CD4-positive, alpha-beta T cell (primary cell): ENCODE measurements around the gene PRKACG. TPM values are rescaled to one million over a fixed set of nuclear protein-coding genes. Genes with fewer than 3 reads are reported as not detected.

Experiments
- ATAC-seq: fragments of 200-7000 bp; cut with Tn5 transposase; one replicate; pipeline ENCODE4 v1.10.0; 2022; ENCODE audit warnings: mild to moderate bottlenecking; ENCODE audit not compliant: poor library complexity
- CTCF ChIA-PET: fragments of 350-600 bp; sonication (Branson Sonifier 250); formaldehyde crosslinking; loops from one replicate; lab custom pipeline; 2021; ENCODE audit warnings: antibody characterized with exemption, inconsistent platforms; lab: Charles Lee
- POLR2A ChIA-PET: fragments of 350-600 bp; sonication (Branson Sonifier 250); formaldehyde crosslinking; loops from one replicate; lab custom pipeline; 2021; ENCODE audit warnings: antibody characterized with exemption, inconsistent platforms; lab: Charles Lee
- DNase-seq, 14 experiments: peaks; one replicate each; pipeline ENCODE4 v3.0.0-alpha.2; 2013 to 2020; ENCODE audit warnings: mixed read lengths in 2 of 14
- H3K27ac ChIP-seq, 2 donors: one replicate each; pipeline versions ENCODE4 v1.5.1 to v1.7.0; 2013; ENCODE audit warnings: low read length in 2 of 2, low read depth in 1 of 2, mild to moderate bottlenecking in 1 of 2
- H3K27me3 ChIP-seq, 2 experiments: 1 replicate in 1 of 2; 2 replicates in 1 of 2; pipeline versions ENCODE4 v1.6.1 to v1.7.0; 2013; ENCODE audit warnings: low read length in 2 of 2, control low read depth in 1 of 2, mild to moderate bottlenecking in 1 of 2, moderate library complexity in 1 of 2; ENCODE audit not compliant: insufficient read depth in 2 of 2, control insufficient read depth in 1 of 2
- H3K36me3 ChIP-seq: one replicate; pipeline ENCODE4 v1.6.1; 2013; ENCODE audit warnings: low read length, control low read depth; ENCODE audit not compliant: insufficient read depth
- H3K4me1 ChIP-seq: one replicate; pipeline ENCODE4 v1.6.1; 2013; ENCODE audit warnings: low read length, control low read depth; ENCODE audit not compliant: insufficient read depth
- H3K4me3 ChIP-seq: one replicate; pipeline ENCODE4 v1.5.1; 2013; ENCODE audit warnings: mild to moderate bottlenecking, low read length, moderate library complexity
- H3K9me3 ChIP-seq, 2 experiments: 1 replicate in 1 of 2; 2 replicates in 1 of 2; pipeline versions ENCODE4 v1.6.1 to v1.7.0; 2013; ENCODE audit warnings: low read length in 2 of 2, mild to moderate bottlenecking in 2 of 2, control low read depth in 1 of 2, moderate library complexity in 1 of 2; ENCODE audit not compliant: control insufficient read depth in 1 of 2, insufficient read depth in 1 of 2
- H3K27ac Mint-ChIP-seq: one replicate; pipeline ENCODE4 v1.8.0; 2020; ENCODE audit warnings: mixed read lengths
- H3K27me3 Mint-ChIP-seq: one replicate; pipeline ENCODE4 v1.8.0; 2021; ENCODE audit warnings: mixed read lengths
- H3K36me3 Mint-ChIP-seq: one replicate; pipeline ENCODE4 v1.8.0; 2021; ENCODE audit warnings: low read depth, mixed read lengths
- H3K4me1 Mint-ChIP-seq: one replicate; pipeline ENCODE4 v1.8.0; 2021; ENCODE audit warnings: low read depth, mixed read lengths
- H3K4me3 Mint-ChIP-seq: one replicate; pipeline ENCODE4 v1.8.0; 2020; ENCODE audit warnings: mild to moderate bottlenecking, mixed read lengths
- H3K9me3 Mint-ChIP-seq: one replicate; pipeline ENCODE4 v1.8.0; 2020; ENCODE audit warnings: mixed read lengths
- CTCF ChIP-seq: fragments of 200-600 bp; IDR thresholded peaks from one replicate; pipeline ENCODE4 v1.8.0; 2022; ENCODE audit warnings: antibody characterized with exemption, mild to moderate bottlenecking
- intact Hi-C, 2 experiments: fragments of 100-400 bp; cut with DNase I in 1 of 2; cut with micrococcal nuclease in 1 of 2; formaldehyde crosslinking; loops; one replicate each; pipeline versions ENCODE4 v1.15.1 to v1.9.0; 2023 to 2025; cut with DNase I, micrococcal nuclease
- total RNA-seq, 174 experiments: library from RNA in 2 of 174; stranded (reverse) in 2 of 174; gene quantifications; one replicate each; pipeline ENCODE4 v1.2.3 and lab custom pipeline; 2021 to 2026

Gene PRKACG
- total RNA-seq, 2 experiments from 2014 or later, result not detected

GRCh38 chr9:68964765-68965164, 49.1 kb downstream of the PRKACG start:
- no peaks in the 10 kb centered on the region for H3K27me3 Mint-ChIP-seq
- no peak for DNase-seq
- intact Hi-C loops, result no loop called here
- no peak overlapping the region for H3K27ac ChIP-seq
- no peaks in the 10 kb centered on the region for H3K4me1 Mint-ChIP-seq
- no peaks in the 10 kb centered on the region for H3K4me1 ChIP-seq
- H3K36me3 Mint-ChIP-seq, result no peaks in the 10 kb centered on the region
- H3K27me3 ChIP-seq, result no peaks in the 10 kb centered on the region
- POLR2A ChIA-PET, result no interaction called here
- H3K36me3 ChIP-seq, result no peaks in the 10 kb centered on the region
- H3K4me3 Mint-ChIP-seq, result no peak overlapping the region
- no peak overlapping the region for H3K4me3 ChIP-seq
- CTCF ChIA-PET, result interaction anchor here (1.3 kb wide), 1 partner anchor 10 kb away, joined by 3 read pairs; no protein-coding TSS in a partner anchor
- no peak for ATAC-seq
- H3K27ac Mint-ChIP-seq, result no peak overlapping the region
- H3K9me3 Mint-ChIP-seq, result no peaks in the 10 kb centered on the region
- no peaks in the 10 kb centered on the region for H3K9me3 ChIP-seq
- TF ChIP-seq CTCF, result no peak

GRCh38 chr9:68964102-68964541, 49.8 kb downstream of the PRKACG start:
- ATAC-seq, result no peak

DNA sequence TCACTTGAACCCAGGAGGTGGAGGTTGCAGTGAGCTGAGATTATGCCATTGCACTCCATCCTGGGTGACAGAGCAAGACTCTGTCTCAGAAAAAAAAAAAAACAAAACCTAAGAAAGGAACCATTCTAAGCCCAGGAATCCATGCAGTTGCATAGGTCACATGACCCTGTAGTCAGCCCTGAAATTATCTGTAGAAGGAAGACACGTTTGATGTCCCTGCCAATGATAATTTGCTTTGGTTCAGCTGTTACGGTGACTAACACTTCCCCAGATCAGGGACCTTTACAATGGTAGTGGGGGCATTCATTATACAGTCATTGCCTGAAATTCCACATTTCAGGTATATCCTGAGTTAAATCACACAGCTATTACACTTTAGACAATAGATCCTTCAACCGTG, 50.5 kb downstream of the PRKACG start:
- Mint-ChIP-seq H3K36me3 (no peaks in the 10 kb centered on the region), H3K4me1 (no peaks in the 10 kb centered on the region), H3K4me3 (no peak overlapping the region), H3K27ac (no peak overlapping the region), H3K27me3 (no peaks in the 10 kb centered on the region), H3K9me3 (no peaks in the 10 kb centered on the region)
- Histone ChIP-seq H3K9me3 (no peaks in the 10 kb centered on the region), H3K36me3 (no peaks in the 10 kb centered on the region), H3K4me3 (no peak overlapping the region), H3K27me3 (no peaks in the 10 kb centered on the region), H3K4me1 (no peaks in the 10 kb centered on the region), H3K27ac (no peak overlapping the region)
- intact Hi-C loops, result no loop called here
- TF ChIP-seq CTCF, result no peak
- DNase-seq, result no peak
- ATAC-seq, result no peak
- CTCF ChIA-PET, result no interaction called here
- POLR2A ChIA-PET, result no interaction called here

More at GRCh38 chr9:68964102-68964541, 49.8 kb downstream of the PRKACG start:
- no peaks in the 10 kb centered on the region for H3K9me3 Mint-ChIP-seq
- H3K4me3 ChIP-seq, result no peak overlapping the region
- no peak overlapping the region for H3K27ac Mint-ChIP-seq
- no peak for DNase-seq
- H3K4me1 ChIP-seq, result no peaks in the 10 kb centered on the region
- TF ChIP-seq CTCF, result no peak
- no peaks in the 10 kb centered on the region for H3K36me3 Mint-ChIP-seq
- H3K27me3 Mint-ChIP-seq, result no peaks in the 10 kb centered on the region
- intact Hi-C loops, result no loop called here
- no peak overlapping the region for H3K27ac ChIP-seq
- H3K4me1 Mint-ChIP-seq, result no peaks in the 10 kb centered on the region
- ChIA-PET CTCF (no interaction called here), POLR2A (no interaction called here)
- H3K36me3 ChIP-seq, result no peaks in the 10 kb centered on the region
- no peak overlapping the region for H3K4me3 Mint-ChIP-seq
- no peaks in the 10 kb centered on the region for H3K9me3 ChIP-seq
- no peaks in the 10 kb centered on the region for H3K27me3 ChIP-seq

Other genes with a start within 250 kb of the PRKACG start
- gene FXN, start 21.6 kb upstream of the PRKACG start, total RNA-seq, result 10 to 100 TPM; 12.2 to 12.9 TPM
- gene TJP2, start 160.2 kb upstream of the PRKACG start, total RNA-seq, result 1 to 10 TPM; 6.3 to 8.0 TPM